Thoracic aorta (tissue), 2 donors: ENCODE results near the gene NOL3. TPM values are rescaled to one million over a fixed set of nuclear protein-coding genes. Genes with fewer than 3 reads are reported as not detected.

ENCODE experiments used
- ATAC-seq: fragments of 150-250 bp; one replicate; pipeline ENCODE4 v1.8.0; 2017; ENCODE audit warnings: low read depth; ENCODE audit not compliant: insufficient number of reproducible peaks, low FRiP score
- DNase-seq: peaks from one replicate; pipeline ENCODE4 v3.0.0-alpha.2; 2020; ENCODE audit warnings: low spot score
- H3K27ac ChIP-seq, 2 donors: fragments of 200-600 bp; sonication (generic); 1 replicate in 1 of 2; 2 replicates in 1 of 2; pipeline ENCODE4 v1.5.1; 2016; ENCODE audit warnings: mild to moderate bottlenecking in 2 of 2, moderate library complexity in 2 of 2
- H3K27me3 ChIP-seq: fragments of 200-600 bp; sonication (generic); replicated peaks from 2 replicates; pipeline ENCODE4 v1.6.0; 2016; ENCODE audit warnings: mild to moderate bottlenecking; ENCODE audit not compliant: insufficient read depth
- H3K36me3 ChIP-seq: fragments of 200-600 bp; sonication (generic); one replicate; pipeline ENCODE4 v1.5.1; 2016
- H3K4me1 ChIP-seq, 2 donors: fragments of 200-600 bp; sonication (generic); 1 replicate in 1 of 2; 2 replicates in 1 of 2; pipeline versions ENCODE4 v1.5.1 to v1.6.0; 2016; ENCODE audit warnings: low read depth in 2 of 2, mild to moderate bottlenecking in 1 of 2; ENCODE audit not compliant: control insufficient read depth in 1 of 2
- H3K4me3 ChIP-seq: fragments of 200-600 bp; sonication (generic); 2 replicates; pipeline ENCODE4 v1.5.1; 2016; ENCODE audit warnings: mild to moderate bottlenecking
- H3K9me3 ChIP-seq: fragments of 200-600 bp; sonication (generic); 2 replicates; pipeline ENCODE4 v1.5.1; 2016
- CTCF ChIP-seq: fragments of 200-600 bp; sonication (generic); IDR thresholded peaks from one replicate; pipeline ENCODE4 v1.5.1; 2019; ENCODE audit warnings: antibody characterized with exemption
- total RNA-seq, 2 donors: library from RNA; depleted of rRNA; stranded (reverse); fragments of >200 nt; gene quantifications; one replicate each; pipeline versions ENCODE4 v1.1.0 to v1.2.3, GENCODE V29; 2016

NOL3 gene
- total RNA-seq, 2 donors from 2014 or later, result 43.5 to 80.8 TPM

GRCh38 chr16:67154578-67155294, 15.6 kb upstream of the NOL3 start:
- TF ChIP-seq CTCF, result no peak
- DNase-seq (no peak), ATAC-seq (no peak)
- H3K4me3 ChIP-seq, result peak overlapping the region; percentile 62
- no peak overlapping the region for H3K27ac ChIP-seq
- no peaks in the 10 kb centered on the region for H3K36me3 ChIP-seq
- H3K9me3 ChIP-seq, result no peaks in the 10 kb centered on the region
- peaks cover 12 to 36% of the 10 kb centered on the region in 2 donors for H3K4me1 ChIP-seq
- no peaks in the 10 kb centered on the region for H3K27me3 ChIP-seq

- Histone ChIP-seq H3K27ac (no peak overlapping the region), H3K9me3 (no peaks in the 10 kb centered on the region), H3K27me3 (no peaks in the 10 kb centered on the region), H3K4me1 (peaks cover 12 to 36% of the 10 kb centered on the region in 2 donors), H3K36me3 (no peaks in the 10 kb centered on the region), H3K4me3 (peak overlapping the region; percentile 62)
- peak; percentile 98 for TF ChIP-seq CTCF
- ATAC-seq (no peak), DNase-seq (no peak)
Observed at GRCh38 chr16:67155295-67156142, 14.8 kb upstream of the NOL3 start.

GRCh38 chr16:67156143-67156844, 14.0 kb upstream of the NOL3 start:
- H3K4me3 ChIP-seq, result no peak overlapping the region
- ATAC-seq (no peak), DNase-seq (no peak)
- H3K27ac ChIP-seq, result no peak overlapping the region
- H3K4me1 ChIP-seq, result peaks cover 15 to 35% of the 10 kb centered on the region in 2 donors
- no peaks in the 10 kb centered on the region for H3K9me3 ChIP-seq
- H3K36me3 ChIP-seq, result no peaks in the 10 kb centered on the region
- TF ChIP-seq CTCF, result no peak
- no peaks in the 10 kb centered on the region for H3K27me3 ChIP-seq

GRCh38 chr16:67157106-67157748, 13.1 kb upstream of the NOL3 start:
- peaks cover 16 to 41% of the 10 kb centered on the region in 2 donors for H3K4me1 ChIP-seq

More at GRCh38 chr16:67157106-67157748, 13.1 kb upstream of the NOL3 start:
- H3K4me3 ChIP-seq, result no peak overlapping the region
- no peak for TF ChIP-seq CTCF
- no peaks in the 10 kb centered on the region for H3K9me3 ChIP-seq
- no peak overlapping the region for H3K27ac ChIP-seq
- no peaks in the 10 kb centered on the region for H3K36me3 ChIP-seq
- ATAC-seq (no peak), DNase-seq (no peak)
- H3K27me3 ChIP-seq, result no peaks in the 10 kb centered on the region
